AG04449 (cell line): Measurements from ENCODE around the gene CELF1.

ENCODE experiments used
- CTCF ChIA-PET: fragments of 350-600 bp; formaldehyde crosslinking; extraction: SDS; loops from one replicate; lab custom pipeline; 2021; ENCODE audit warnings: antibody characterized with exemption; lab: Yijun Ruan, JAX
- POLR2A ChIA-PET: fragments of 400-600, 350-600 bp; formaldehyde crosslinking; extraction: SDS; loops from one replicate; lab custom pipeline; 2020; ENCODE audit warnings: antibody characterized with exemption, inconsistent platforms; lab: Yijun Ruan, JAX
- DNase-seq: peaks from one replicate; pipeline ENCODE4 v3.0.0-alpha.2; 2010; ENCODE audit warnings: low read depth, low spot score
- H3K4me3 ChIP-seq: 2 replicates; pipeline ENCODE4 v1.5.1; 2011; ENCODE audit warnings: low read depth, mild to moderate bottlenecking, control low read depth, low read length
- TF ChIP-seq, protein P1 (sequence below): IDR thresholded peaks from one replicate; pipeline ENCODE4 v1.5.1; 2011; ENCODE audit warnings: mild to moderate bottlenecking, moderate library complexity, low read length, control low read depth, inconsistent platforms; ENCODE audit not compliant: insufficient read depth; ENCODE audit errors: missing control alignments

Gene CELF1

DNA sequence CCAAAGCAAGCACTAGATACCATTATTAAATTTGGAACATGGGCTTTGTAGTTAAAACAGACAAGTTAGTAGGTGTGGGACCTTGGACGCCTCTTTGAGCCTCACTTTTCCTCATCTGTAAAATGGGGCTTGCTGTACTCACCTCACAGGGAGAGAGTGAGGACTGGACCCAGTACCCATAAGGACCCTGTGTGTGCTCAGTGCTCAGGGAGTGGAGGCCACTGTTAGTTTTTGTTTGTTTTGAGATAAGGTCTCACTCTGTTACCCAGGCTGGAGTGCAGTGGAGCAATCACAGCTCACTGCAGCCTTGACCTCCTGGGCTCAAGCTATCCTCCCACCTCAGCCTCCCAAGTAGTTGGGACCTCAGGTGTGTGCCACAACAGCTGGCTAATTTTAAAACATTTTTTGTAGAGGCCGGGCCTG lies 112.9 kb downstream of the CELF1 start:
- TF ChIP-seq, protein P1, sequence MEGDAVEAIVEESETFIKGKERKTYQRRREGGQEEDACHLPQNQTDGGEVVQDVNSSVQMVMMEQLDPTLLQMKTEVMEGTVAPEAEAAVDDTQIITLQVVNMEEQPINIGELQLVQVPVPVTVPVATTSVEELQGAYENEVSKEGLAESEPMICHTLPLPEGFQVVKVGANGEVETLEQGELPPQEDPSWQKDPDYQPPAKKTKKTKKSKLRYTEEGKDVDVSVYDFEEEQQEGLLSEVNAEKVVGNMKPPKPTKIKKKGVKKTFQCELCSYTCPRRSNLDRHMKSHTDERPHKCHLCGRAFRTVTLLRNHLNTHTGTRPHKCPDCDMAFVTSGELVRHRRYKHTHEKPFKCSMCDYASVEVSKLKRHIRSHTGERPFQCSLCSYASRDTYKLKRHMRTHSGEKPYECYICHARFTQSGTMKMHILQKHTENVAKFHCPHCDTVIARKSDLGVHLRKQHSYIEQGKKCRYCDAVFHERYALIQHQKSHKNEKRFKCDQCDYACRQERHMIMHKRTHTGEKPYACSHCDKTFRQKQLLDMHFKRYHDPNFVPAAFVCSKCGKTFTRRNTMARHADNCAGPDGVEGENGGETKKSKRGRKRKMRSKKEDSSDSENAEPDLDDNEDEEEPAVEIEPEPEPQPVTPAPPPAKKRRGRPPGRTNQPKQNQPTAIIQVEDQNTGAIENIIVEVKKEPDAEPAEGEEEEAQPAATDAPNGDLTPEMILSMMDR, result no peak
- no peak for DNase-seq
- ChIA-PET CTCF (interaction anchor here (1.1 to 2.7 kb wide), 3 partner anchors 15 to 66 kb away, joined by 3 to 7 read pairs (median 5); no protein-coding TSS in a partner anchor), POLR2A (no interaction called here)
- no peak overlapping the region for H3K4me3 ChIP-seq

DNA sequence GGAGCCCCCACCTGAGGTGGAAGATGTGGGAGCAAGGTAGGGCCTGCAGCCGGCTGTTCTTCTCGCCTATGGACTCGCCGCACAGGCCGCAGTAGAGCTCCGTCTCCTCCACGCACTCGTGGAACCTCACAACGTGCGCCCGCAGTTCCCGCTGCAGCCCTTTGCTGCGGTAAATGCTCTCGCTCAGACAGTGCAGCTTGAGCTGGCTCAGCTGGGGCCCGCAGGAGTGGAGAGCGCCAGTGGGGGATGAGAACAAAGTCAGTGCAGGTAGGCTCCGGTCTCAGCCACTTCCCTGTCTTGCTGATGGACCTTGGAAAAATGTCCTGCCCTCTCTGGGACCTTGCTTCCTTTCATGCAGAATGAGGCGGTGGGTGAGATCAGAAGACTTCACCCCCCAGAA lies 114.2 kb downstream of the CELF1 start:
- POLR2A ChIA-PET, result interaction anchor here (0.8 kb wide), 1 partner anchor 9 kb away, joined by 3 read pairs; no protein-coding TSS in a partner anchor
- H3K4me3 ChIP-seq, result no peak overlapping the region
- TF ChIP-seq, protein P1, result no peak
- CTCF ChIA-PET, result interaction anchor here (1.8 to 2.7 kb wide), 2 partner anchors 16 to 65 kb away, joined by 5 to 7 read pairs; no protein-coding TSS in a partner anchor
- no peak for DNase-seq

DNA sequence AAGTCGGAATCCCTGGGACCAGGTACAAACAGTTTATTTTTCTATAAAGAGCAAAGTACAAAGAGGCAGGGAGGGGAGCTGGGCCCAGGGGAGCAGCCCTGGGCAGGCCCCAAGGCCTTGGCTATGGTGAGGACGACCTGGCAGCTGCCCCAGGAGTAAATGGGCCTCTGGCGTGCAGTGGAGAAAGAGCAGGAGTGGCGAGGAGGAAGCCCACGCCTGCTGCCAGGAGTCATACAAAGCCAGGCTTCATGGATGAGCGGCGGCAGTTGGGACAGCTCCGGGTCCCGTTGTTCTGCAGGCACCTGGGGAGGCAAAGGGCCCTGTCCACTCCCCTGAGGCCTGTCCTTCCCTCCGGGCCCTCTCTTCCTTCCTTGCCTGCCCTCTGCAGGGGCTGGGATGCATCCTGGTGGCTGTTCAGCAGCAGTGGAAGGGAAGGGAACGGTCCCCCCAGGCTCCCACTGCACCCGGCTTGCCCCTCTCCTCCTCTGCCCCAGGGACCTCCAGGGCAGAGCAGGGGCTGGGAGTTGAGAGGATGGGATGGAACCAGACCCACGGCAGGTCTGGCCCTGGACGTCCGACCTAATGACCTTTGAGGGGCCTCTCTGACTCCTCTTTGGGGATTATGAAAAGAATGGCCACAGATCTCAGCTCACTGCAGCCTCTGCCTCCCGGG lies 115.0 kb downstream of the CELF1 start:
- POLR2A ChIA-PET, result interaction anchor here (0.8 kb wide), 1 partner anchor 10 kb away, joined by 3 read pairs; no protein-coding TSS in a partner anchor
- no peak for DNase-seq

DNA sequence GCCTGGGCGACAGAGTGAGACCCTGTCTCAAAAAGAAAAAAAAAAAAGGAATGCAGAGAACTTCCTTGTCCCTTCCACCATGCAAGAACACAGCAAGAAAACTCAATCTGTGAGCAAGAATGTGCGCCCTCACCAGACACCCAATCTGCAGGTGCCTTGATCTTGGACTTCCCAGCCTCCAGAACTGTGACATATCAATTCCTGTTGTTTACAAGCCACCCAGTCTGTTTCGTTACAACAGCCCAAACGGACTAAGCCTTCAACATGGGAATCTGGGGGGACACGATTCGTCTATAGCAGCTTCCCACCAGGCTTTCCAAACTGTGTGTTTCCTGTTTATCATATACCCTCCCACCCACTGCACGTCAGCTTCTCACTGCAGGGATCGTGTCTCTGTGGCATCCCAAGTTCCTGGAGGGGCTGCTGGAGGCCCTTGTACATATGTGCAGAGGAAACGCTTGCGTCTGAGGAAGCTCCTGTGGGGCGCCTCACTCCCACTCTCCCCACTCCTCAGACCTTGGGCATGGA lies 115.7 kb downstream of the CELF1 start:
- ChIA-PET CTCF (interaction anchor here (0.9 to 1.4 kb wide), 3 partner anchors 12 to 17 kb away, joined by 3 to 4 read pairs (median 3); partner anchors contain the start of gene RAPSN), POLR2A (no interaction called here)
- no peak for DNase-seq
- no peak overlapping the region for H3K4me3 ChIP-seq
- TF ChIP-seq, protein P1, result no peak

More for the DNA sequence above, 115.0 kb downstream of the CELF1 start:
- CTCF ChIA-PET, result interaction anchor here (0.9 to 1.4 kb wide), 3 partner anchors 11 to 17 kb away, joined by 3 to 4 read pairs (median 3); partner anchors contain the start of gene RAPSN
- H3K4me3 ChIP-seq, result no peak overlapping the region
- TF ChIP-seq, protein P1, result no peak

DNA sequence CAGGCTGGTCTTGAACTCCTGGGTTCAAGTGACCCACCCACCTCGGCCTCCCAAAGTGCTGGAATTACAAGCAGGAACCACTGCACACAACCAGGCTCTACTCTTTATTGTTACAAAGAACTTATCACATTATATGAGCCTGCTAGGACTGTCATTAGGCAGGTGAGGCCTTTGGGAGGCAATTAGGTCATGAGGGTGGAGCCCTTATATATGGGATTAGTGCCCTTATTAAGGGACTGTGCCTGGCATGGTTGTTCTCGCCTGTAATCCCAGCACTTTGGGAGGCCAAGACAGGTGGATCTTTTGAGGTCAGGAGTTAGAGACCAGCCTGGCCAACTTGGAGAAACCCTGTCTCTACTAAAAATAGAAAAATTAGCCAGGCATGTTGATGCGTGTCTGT lies 116.2 kb downstream of the CELF1 start:
- POLR2A ChIA-PET, result no interaction called here
- no peak overlapping the region for H3K4me3 ChIP-seq
- CTCF ChIA-PET, result interaction anchor here (1.3 kb wide), 2 partner anchors 18 to 63 kb away, joined by 3 to 4 read pairs; no protein-coding TSS in a partner anchor
- no peak for DNase-seq
- TF ChIP-seq, protein P1, result no peak

DNA sequence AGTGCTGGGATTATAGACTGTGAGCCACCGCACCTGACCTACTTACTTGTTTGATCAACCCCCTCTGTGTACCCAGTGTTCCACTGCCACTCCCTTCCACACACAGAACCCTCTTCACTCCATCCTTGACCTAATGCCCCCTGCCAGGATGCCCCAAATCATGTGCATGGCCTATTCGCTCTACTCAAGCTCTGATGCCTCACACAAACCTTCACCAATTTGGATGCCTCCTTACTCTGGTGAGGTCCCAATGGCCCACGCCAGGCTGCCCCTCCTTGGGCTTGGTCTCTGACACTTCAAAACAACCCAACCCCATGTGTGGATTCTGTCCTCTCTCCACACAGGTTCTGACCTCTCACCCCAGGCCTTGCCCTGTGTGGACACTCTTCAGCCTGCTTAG lies 117.2 kb downstream of the CELF1 start:
- TF ChIP-seq, protein P1, result no peak
- H3K4me3 ChIP-seq, result no peak overlapping the region
- DNase-seq, result no peak
- ChIA-PET POLR2A (interaction anchor here (0.6 kb wide), 1 partner anchor 106 kb away, joined by 3 read pairs; no protein-coding TSS in a partner anchor), CTCF (interaction anchor here (0.7 to 1.3 kb wide), 2 partner anchors 62 to 181 kb away, joined by 3 read pairs; no protein-coding TSS in a partner anchor)
